GM23248 (cell line): ENCODE results near the gene CELSR3. TPM values are rescaled to one million over a fixed set of nuclear protein-coding genes. Genes with fewer than 3 reads are reported as not detected.

Source experiments
- DNase-seq: peaks from one replicate; pipeline ENCODE4 v3.0.0-alpha.2; 2015
- H2AFZ ChIP-seq: fragments of 200-600 bp; sonication (generic); 2 replicates; pipeline ENCODE4 v1.6.1; 2016; ENCODE audit warnings: antibody characterized with exemption
- H3F3A ChIP-seq: fragments of 200-600 bp; sonication (generic); 2 replicates; pipeline ENCODE4 v1.6.1; 2016; ENCODE audit warnings: mild to moderate bottlenecking, antibody characterized with exemption, mixed run types; ENCODE audit not compliant: insufficient read depth
- H3K27ac ChIP-seq: fragments of 200-600 bp; sonication (generic); 2 replicates; pipeline ENCODE4 v1.5.1; 2016; ENCODE audit warnings: mild to moderate bottlenecking
- H3K27me3 ChIP-seq: fragments of 200-600 bp; sonication (generic); replicated peaks from 2 replicates; pipeline ENCODE4 v1.6.1; 2016; ENCODE audit warnings: mild to moderate bottlenecking; ENCODE audit not compliant: insufficient read depth
- H3K36me3 ChIP-seq: fragments of 200-600 bp; sonication (generic); 2 replicates; pipeline ENCODE4 v1.6.1; 2016; ENCODE audit warnings: low read depth, mild to moderate bottlenecking
- H3K4me1 ChIP-seq: fragments of 200-600 bp; sonication (generic); 2 replicates; pipeline ENCODE4 v1.6.1; 2016; ENCODE audit warnings: mild to moderate bottlenecking; ENCODE audit not compliant: insufficient read depth
- H3K4me2 ChIP-seq: fragments of 200-600 bp; sonication (generic); one replicate; pipeline ENCODE4 v1.6.1; 2016; ENCODE audit warnings: mild to moderate bottlenecking; ENCODE audit not compliant: unreplicated experiment
- H3K4me3 ChIP-seq: fragments of 200-600 bp; sonication (generic); 2 replicates; pipeline ENCODE4 v1.5.1; 2016; ENCODE audit warnings: mild to moderate bottlenecking
- H3K79me2 ChIP-seq: fragments of 200-600 bp; sonication (generic); 2 replicates; pipeline ENCODE4 v1.6.1; 2016; ENCODE audit warnings: mild to moderate bottlenecking; ENCODE audit not compliant: insufficient read depth
- H3K9ac ChIP-seq: fragments of 200-600 bp; sonication (generic); 2 replicates; pipeline ENCODE4 v1.6.1; 2016; ENCODE audit warnings: mild to moderate bottlenecking
- H3K9me2 ChIP-seq: fragments of 200-600 bp; sonication (generic); 2 replicates; pipeline ENCODE4 v1.6.1; 2016; ENCODE audit warnings: mixed run types, mild to moderate bottlenecking, moderate library complexity; ENCODE audit not compliant: insufficient read depth
- H3K9me3 ChIP-seq: fragments of 200-600 bp; sonication (generic); one replicate; pipeline ENCODE4 v1.6.1; 2017; ENCODE audit warnings: low read depth
- H4K20me1 ChIP-seq: fragments of 200-600 bp; sonication (generic); 2 replicates; pipeline ENCODE4 v1.6.0; 2016; ENCODE audit not compliant: insufficient read depth
- EZH2 ChIP-seq: fragments of 200-600 bp; sonication (generic); IDR thresholded peaks from 2 replicates; pipeline ENCODE4 v1.6.1; 2018; ENCODE audit warnings: antibody characterized with exemption, mild to moderate bottlenecking; ENCODE audit not compliant: insufficient read depth, poor library complexity, severe bottlenecking
- EZH2phosphoT487 ChIP-seq: fragments of 200-600 bp; sonication (generic); IDR thresholded peaks from 2 replicates; pipeline ENCODE4 v1.6.1; 2018; ENCODE audit warnings: antibody characterized with exemption, moderate library complexity, mild to moderate bottlenecking, low read depth; ENCODE audit not compliant: insufficient read depth
- WGBS, 2 experiments: methylation state at CpG; one replicate each; pipeline ENCODE4 v1.1.6; 2015 to 2017; ENCODE audit warnings: low lambda C conversion rate in 2 of 2, low coverage in 1 of 2; ENCODE audit errors: missing lambda C conversion rate in 2 of 2; 5-methylcytosine and 5-hydroxymethylcytosine counted together
- in situ Hi-C: fragments of 300-500 bp; cut with MboI; formaldehyde crosslinking; loops from 2 replicates; pipeline ENCODE4 v1.15.0; 2020
- polyA plus RNA-seq: library from polyadenylated mRNA; unstranded; fragments of >200 nt; fragmentation: Nextera tagmentation; extraction: Ambion mirVana; gene quantifications from 2 replicates; pipeline ENCODE4 v1.2.1, GENCODE V29; 2016
- total RNA-seq: library from RNA; depleted of rRNA; stranded (reverse); fragments of >200 nt; shearing (Covaris generic); gene quantifications from 2 replicates; pipeline ENCODE4 v1.2.3, GENCODE V29; 2014

Gene CELSR3
- total and polyA plus RNA-seq, 2 experiments from 2014 or later, result 0.40 to 1.4 TPM

- Histone ChIP-seq H3K4me2 (no peak overlapping the region), H3K27me3 (no peaks in the 10 kb centered on the region), H2AFZ (no peak overlapping the region), H3F3A (no peaks in the 10 kb centered on the region), H3K9ac (no peak overlapping the region), H3K4me3 (no peak overlapping the region), H4K20me1 (no peaks in the 10 kb centered on the region), H3K79me2 (peaks cover 12% of the 10 kb centered on the region), H3K4me1 (peaks cover 17% of the 10 kb centered on the region), H3K9me3 (no peaks in the 10 kb centered on the region), H3K36me3 (peaks cover 4% of the 10 kb centered on the region; the same call in 1 of the 2 replicates), H3K9me2 (no peaks in the 10 kb centered on the region), H3K27ac (no peak overlapping the region)
- DNase-seq, result no peak
- no peak for TF ChIP-seq EZH2phosphoT487
- TF ChIP-seq EZH2, result no peak
- 90 to 91% methylated on average over 17 of the region's 17 CpGs for WGBS, 2 experiments
- in situ Hi-C loops, result no loop called here
These were observed 18.3 kb upstream of the CELSR3 start for GRCh38 chr3:48680811-48681540.

GRCh38 chr3:48679411-48680391 lies 17.0 kb upstream of the CELSR3 start:
- Histone ChIP-seq H4K20me1 (no peaks in the 10 kb centered on the region), H3K9me3 (no peaks in the 10 kb centered on the region), H3K27me3 (no peaks in the 10 kb centered on the region), H3K36me3 (peaks cover 4% of the 10 kb centered on the region; the same call in 1 of the 2 replicates), H3K4me1 (peaks cover 17% of the 10 kb centered on the region), H2AFZ (no peak overlapping the region), H3K4me3 (no peak overlapping the region), H3K9me2 (no peaks in the 10 kb centered on the region), H3K9ac (no peak overlapping the region), H3F3A (no peaks in the 10 kb centered on the region), H3K79me2 (peaks cover 6% of the 10 kb centered on the region), H3K27ac (no peak overlapping the region), H3K4me2 (no peak overlapping the region)
- TF ChIP-seq EZH2 (no peak), EZH2phosphoT487 (no peak)
- WGBS, 2 experiments, result 96 to 97% methylated on average over 20 of the region's 20 CpGs
- no peak for DNase-seq
- in situ Hi-C loops, result no loop called here

DNA sequence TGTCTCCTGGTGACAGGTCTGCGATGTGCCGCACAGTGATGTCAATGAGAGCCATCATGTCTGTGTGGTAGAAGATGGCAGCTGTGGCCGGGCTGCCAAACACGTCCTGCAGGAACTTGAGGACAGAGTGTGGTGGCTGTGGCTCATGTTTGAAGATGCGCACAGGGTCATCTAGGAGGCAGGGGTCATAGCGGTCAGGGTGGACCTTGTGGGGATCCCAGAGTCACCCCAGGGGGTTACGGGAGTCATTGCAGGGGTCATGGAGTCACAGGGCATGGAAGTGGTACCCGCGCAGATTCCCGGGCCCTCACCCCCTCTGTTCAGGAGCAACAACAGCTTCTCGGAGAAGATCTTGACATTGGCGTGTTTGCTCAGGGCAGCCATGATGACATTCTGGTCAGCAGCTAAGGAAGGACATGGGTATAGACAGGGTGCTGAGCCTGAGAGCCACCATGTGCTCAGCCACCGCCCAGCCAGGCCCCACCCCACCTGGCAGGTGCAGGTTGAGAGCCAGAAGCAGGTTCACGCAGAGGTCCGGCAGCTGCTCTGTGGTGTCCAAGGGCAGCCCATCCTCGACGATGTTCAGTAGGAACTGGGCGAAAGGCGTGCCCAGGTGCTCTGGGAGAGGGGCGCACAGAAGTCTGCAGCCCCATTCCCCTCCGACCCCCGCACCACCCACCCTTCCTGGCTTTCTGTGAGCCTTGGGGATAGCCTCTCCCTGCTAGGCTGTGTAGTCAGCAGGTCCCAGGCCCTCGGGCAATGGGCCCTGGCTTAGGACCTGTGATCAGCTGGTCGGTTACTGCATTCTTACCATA lies 16.1 kb upstream of the CELSR3 start:
- peaks cover 4% of the 10 kb centered on the region; the same call in 1 of the 2 replicates for H3K36me3 ChIP-seq
- no peaks in the 10 kb centered on the region for H3K9me3 ChIP-seq
- H3K27ac ChIP-seq, result no peak overlapping the region
- WGBS, 2 experiments, result 89 to 90% methylated on average over 20 to 24 of the region's 24 CpGs
- H3F3A ChIP-seq, result no peaks in the 10 kb centered on the region
- no peak for DNase-seq
- H3K79me2 ChIP-seq, result no peaks in the 10 kb centered on the region
- no peaks in the 10 kb centered on the region for H3K27me3 ChIP-seq
- TF ChIP-seq EZH2 (no peak), EZH2phosphoT487 (no peak)
- no peaks in the 10 kb centered on the region for H3K9me2 ChIP-seq
- H3K9ac ChIP-seq, result no peak overlapping the region
- H3K4me2 ChIP-seq, result no peak overlapping the region
- H3K4me1 ChIP-seq, result peaks cover 10% of the 10 kb centered on the region; the same call in 1 of the 2 replicates
- no peak overlapping the region for H3K4me3 ChIP-seq
- H2AFZ ChIP-seq, result no peak overlapping the region
- in situ Hi-C loops, result no loop called here
- no peaks in the 10 kb centered on the region for H4K20me1 ChIP-seq

DNA sequence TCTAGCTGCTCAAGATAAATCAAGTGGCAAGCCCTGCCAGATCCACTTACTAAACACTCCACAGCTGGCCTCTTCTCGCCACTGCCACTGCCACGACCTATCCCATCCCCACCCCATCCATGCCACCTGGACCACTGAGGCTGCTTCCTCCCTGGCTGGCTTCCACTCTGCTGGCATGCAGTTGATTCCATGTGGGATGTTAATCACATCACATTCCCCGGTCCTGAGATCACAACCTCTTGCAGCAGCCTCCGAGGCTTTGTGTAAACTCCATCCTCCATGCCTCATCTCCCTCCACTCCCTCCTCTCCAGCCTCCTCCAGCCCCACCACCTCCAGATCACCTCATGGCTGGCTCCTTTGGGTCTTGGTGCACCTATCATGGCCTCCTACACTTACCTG lies 15.4 kb upstream of the CELSR3 start:
- Histone ChIP-seq H3K9me2 (no peaks in the 10 kb centered on the region), H3K9me3 (no peaks in the 10 kb centered on the region), H3K9ac (no peak overlapping the region), H3F3A (no peaks in the 10 kb centered on the region), H2AFZ (no peak overlapping the region), H3K4me3 (no peak overlapping the region), H3K4me2 (no peak overlapping the region), H3K4me1 (peaks cover 4% of the 10 kb centered on the region; the same call in 1 of the 2 replicates), H3K27ac (no peak overlapping the region), H3K36me3 (peaks cover 4% of the 10 kb centered on the region; the same call in 1 of the 2 replicates), H3K27me3 (no peaks in the 10 kb centered on the region), H4K20me1 (no peaks in the 10 kb centered on the region), H3K79me2 (no peaks in the 10 kb centered on the region)
- DNase-seq, result peak; percentile 59
- no peak for TF ChIP-seq EZH2phosphoT487
- no peak for TF ChIP-seq EZH2
- in situ Hi-C loops, result no loop called here
- 56 to 68% methylated on average over 4 of the region's 4 CpGs for WGBS, 2 experiments
